Loucy (cell line): ENCODE data around the gene SCPEP1.
A peak's percentile ranks its signal among the peaks of the same experiment; 100 is the strongest.
"Not testable (repeated sequence)": the region's sequence is repeated elsewhere in the genome, so short reads cannot be mapped to it uniquely, and the experiment has no call there.

ENCODE experiments used
- H2AFZ ChIP-seq: fragments of 200-600 bp; sonication (generic); 2 replicates; pipeline ENCODE4 v1.6.0; 2016; ENCODE audit warnings: antibody characterized with exemption, mild to moderate bottlenecking, low read length, moderate library complexity
- H3F3A ChIP-seq: fragments of 200-600 bp; 2 replicates; pipeline ENCODE4 v1.6.0; 2016; ENCODE audit warnings: antibody characterized with exemption, low read depth, mild to moderate bottlenecking
- H3K27me3 ChIP-seq: fragments of 200-600 bp; sonication (generic); 2 replicates; pipeline ENCODE4 v1.6.1; 2014; ENCODE audit warnings: low read length, mild to moderate bottlenecking; ENCODE audit not compliant: insufficient read depth, poor library complexity, severe bottlenecking
- H3K36me3 ChIP-seq: fragments of 200-600 bp; sonication (generic); 2 replicates; pipeline ENCODE4 v1.6.1; 2016; ENCODE audit warnings: low read length; ENCODE audit not compliant: insufficient read depth
- H3K4me1 ChIP-seq: fragments of 200-600 bp; sonication (generic); 2 replicates; pipeline ENCODE4 v1.5.1; 2014; ENCODE audit warnings: low read length, mild to moderate bottlenecking; ENCODE audit not compliant: insufficient read depth, poor library complexity, severe bottlenecking
- H3K4me2 ChIP-seq: fragments of 200-600 bp; sonication (generic); 2 replicates; pipeline ENCODE4 v1.6.0; 2014; ENCODE audit warnings: antibody characterized with exemption, low read length, low read depth, mild to moderate bottlenecking; ENCODE audit not compliant: poor library complexity, severe bottlenecking
- H3K4me3 ChIP-seq: fragments of 200-600 bp; sonication (generic); 2 replicates; pipeline ENCODE4 v1.5.1; 2014; ENCODE audit warnings: low read length, mild to moderate bottlenecking, mixed read lengths; ENCODE audit not compliant: poor library complexity, severe bottlenecking
- H3K79me2 ChIP-seq: fragments of 200-600 bp; sonication (generic); 2 replicates; pipeline ENCODE4 v1.6.1; 2014; ENCODE audit warnings: low read length; ENCODE audit not compliant: insufficient read depth
- H3K9ac ChIP-seq: fragments of 200-600 bp; sonication (generic); 2 replicates; pipeline ENCODE4 v1.6.0; 2014; ENCODE audit warnings: mild to moderate bottlenecking, low read depth, low read length, moderate library complexity; ENCODE audit not compliant: poor library complexity, severe bottlenecking
- H3K9me2 ChIP-seq: fragments of 200-600 bp; sonication (generic); replicated peaks from 2 replicates; pipeline ENCODE4 v1.6.1; 2016; ENCODE audit warnings: low read depth, low read length, mixed read lengths
- H3K9me3 ChIP-seq: fragments of 200-600 bp; sonication (generic); 2 replicates; pipeline ENCODE4 v1.6.1; 2014; ENCODE audit warnings: mild to moderate bottlenecking, antibody characterized with exemption, low read length, low read depth; ENCODE audit not compliant: insufficient read depth
- H4K20me1 ChIP-seq: fragments of 200-600 bp; sonication (generic); 2 replicates; pipeline ENCODE4 v1.6.0; 2014; ENCODE audit warnings: antibody characterized with exemption, low read length, mild to moderate bottlenecking; ENCODE audit not compliant: insufficient read depth, poor library complexity, severe bottlenecking
- CTCF ChIP-seq: fragments of 200-600 bp; sonication (generic); conservative IDR thresholded peaks from 2 replicates; pipeline ENCODE4 v1.5.1; 2014; ENCODE audit warnings: mild to moderate bottlenecking, antibody characterized with exemption, low read length
- EZH2phosphoT487 ChIP-seq: fragments of 200-600 bp; IDR thresholded peaks from 2 replicates; pipeline ENCODE4 v1.6.1; 2018; ENCODE audit warnings: antibody characterized with exemption, mild to moderate bottlenecking, moderate library complexity, borderline replicate concordance

Gene SCPEP1

GRCh38 chr17:56949595-56949994, 28.3 kb upstream of the SCPEP1 start:
- H3K36me3 ChIP-seq: peaks cover 46% of the 10 kb centered on the region

GRCh38 chr17:56956992-56957391, 20.9 kb upstream of the SCPEP1 start:
- H3K9me2 ChIP-seq: no peaks in the 10 kb centered on the region
- H3K4me1 ChIP-seq: peaks cover 43% of the 10 kb centered on the region
- no peaks in the 10 kb centered on the region for H3K27me3 ChIP-seq
- no peak overlapping the region for H3K9ac ChIP-seq
- no peaks in the 10 kb centered on the region for H3K36me3 ChIP-seq
- H3F3A ChIP-seq: no peaks in the 10 kb centered on the region
- peak overlapping the region; percentile 53 for H3K4me2 ChIP-seq
- peak overlapping the region; percentile 15 for H3K4me3 ChIP-seq
- no peak for TF ChIP-seq EZH2phosphoT487
- TF ChIP-seq CTCF: no peak
- no peaks in the 10 kb centered on the region for H3K9me3 ChIP-seq
- peaks cover 34% of the 10 kb centered on the region for H4K20me1 ChIP-seq
- H3K79me2 ChIP-seq: peaks cover 75% of the 10 kb centered on the region
- no peak overlapping the region for H2AFZ ChIP-seq

More at GRCh38 chr17:56949595-56949994, 28.3 kb upstream of the SCPEP1 start:
- no peaks in the 10 kb centered on the region for H3F3A ChIP-seq
- H3K9ac ChIP-seq: no peak overlapping the region
- H2AFZ ChIP-seq: no peak overlapping the region
- H3K4me2 ChIP-seq: no peak overlapping the region
- H3K4me3 ChIP-seq: no peak overlapping the region
- H3K9me2 ChIP-seq: no peaks in the 10 kb centered on the region
- H3K4me1 ChIP-seq: peaks cover 13% of the 10 kb centered on the region
- H3K27me3 ChIP-seq: no peaks in the 10 kb centered on the region
- no peaks in the 10 kb centered on the region for H3K9me3 ChIP-seq
- no peak for TF ChIP-seq EZH2phosphoT487
- no peak for TF ChIP-seq CTCF
- peaks cover 15% of the 10 kb centered on the region for H4K20me1 ChIP-seq
- H3K79me2 ChIP-seq: peaks cover 44% of the 10 kb centered on the region

- Histone ChIP-seq H3F3A (no peaks in the 10 kb centered on the region), H3K4me3 (peak within 1 kb of the TSS; percentile 99), H3K9ac (peak within 1 kb of the TSS; percentile 99), H4K20me1 (peaks cover 21% of the 10 kb centered on the region), H3K4me2 (peak within 1 kb of the TSS; percentile 95), H3K27me3 (no peaks in the 10 kb centered on the region), H2AFZ (peak within 1 kb of the TSS; percentile 98), H3K36me3 (no peaks in the 10 kb centered on the region), H3K9me2 (no peaks in the 10 kb centered on the region), H3K79me2 (peaks cover 41% of the 10 kb centered on the region), H3K9me3 (no peaks in the 10 kb centered on the region), H3K4me1 (peaks cover 36% of the 10 kb centered on the region)
- TF ChIP-seq EZH2phosphoT487 (no peak), CTCF (peak; percentile 97)
These were observed 17.1 kb upstream of the SCPEP1 start, which contains the start of gene COIL for GRCh38 chr17:56960596-56961538. Gene COIL, minus strand, starts transcription at chr17:56961050. Its CDS starts 31 bp downstream, at chr17:56961019.

GRCh38 chr17:56965241-56965640, 12.7 kb upstream of the SCPEP1 start:
- H3K4me2 ChIP-seq, H3K36me3 ChIP-seq: not testable (repeated sequence)

GRCh38 chr17:56965681-56966080, 12.2 kb upstream of the SCPEP1 start:
- not testable (repeated sequence) for H3K36me3 ChIP-seq, H3K4me3 ChIP-seq, H3K4me2 ChIP-seq, H3F3A ChIP-seq, H3K27me3 ChIP-seq, H2AFZ ChIP-seq, H3K9me2 ChIP-seq, H3K79me2 ChIP-seq, H3K9ac ChIP-seq, H3K9me3 ChIP-seq, H3K4me1 ChIP-seq, H4K20me1 ChIP-seq

More at GRCh38 chr17:56965241-56965640, 12.7 kb upstream of the SCPEP1 start:
- H3K9ac ChIP-seq, H3K4me1 ChIP-seq, H3F3A ChIP-seq, H3K27me3 ChIP-seq, H3K79me2 ChIP-seq, H3K4me3 ChIP-seq, H4K20me1 ChIP-seq, H3K9me3 ChIP-seq, H2AFZ ChIP-seq, H3K9me2 ChIP-seq: not testable (repeated sequence)
